ENCODE measurements around the gene SHCBP1. TPM values are rescaled to one million over a fixed set of nuclear protein-coding genes. Genes with fewer than 3 reads are reported as not detected.
"Not testable (repeated sequence)": the region's sequence is repeated elsewhere in the genome, so short reads cannot be mapped to it uniquely, and the experiment has no call there.

The SHCBP1 gene, protein sequence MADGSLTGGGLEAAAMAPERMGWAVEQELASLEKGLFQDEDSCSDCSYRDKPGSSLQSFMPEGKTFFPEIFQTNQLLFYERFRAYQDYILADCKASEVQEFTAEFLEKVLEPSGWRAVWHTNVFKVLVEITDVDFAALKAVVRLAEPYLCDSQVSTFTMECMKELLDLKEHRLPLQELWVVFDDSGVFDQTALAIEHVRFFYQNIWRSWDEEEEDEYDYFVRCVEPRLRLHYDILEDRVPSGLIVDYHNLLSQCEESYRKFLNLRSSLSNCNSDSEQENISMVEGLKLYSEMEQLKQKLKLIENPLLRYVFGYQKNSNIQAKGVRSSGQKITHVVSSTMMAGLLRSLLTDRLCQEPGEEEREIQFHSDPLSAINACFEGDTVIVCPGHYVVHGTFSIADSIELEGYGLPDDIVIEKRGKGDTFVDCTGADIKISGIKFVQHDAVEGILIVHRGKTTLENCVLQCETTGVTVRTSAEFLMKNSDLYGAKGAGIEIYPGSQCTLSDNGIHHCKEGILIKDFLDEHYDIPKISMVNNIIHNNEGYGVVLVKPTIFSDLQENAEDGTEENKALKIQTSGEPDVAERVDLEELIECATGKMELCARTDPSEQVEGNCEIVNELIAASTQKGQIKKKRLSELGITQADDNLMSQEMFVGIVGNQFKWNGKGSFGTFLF
- total RNA-seq = 7.7 TPM

DNA sequence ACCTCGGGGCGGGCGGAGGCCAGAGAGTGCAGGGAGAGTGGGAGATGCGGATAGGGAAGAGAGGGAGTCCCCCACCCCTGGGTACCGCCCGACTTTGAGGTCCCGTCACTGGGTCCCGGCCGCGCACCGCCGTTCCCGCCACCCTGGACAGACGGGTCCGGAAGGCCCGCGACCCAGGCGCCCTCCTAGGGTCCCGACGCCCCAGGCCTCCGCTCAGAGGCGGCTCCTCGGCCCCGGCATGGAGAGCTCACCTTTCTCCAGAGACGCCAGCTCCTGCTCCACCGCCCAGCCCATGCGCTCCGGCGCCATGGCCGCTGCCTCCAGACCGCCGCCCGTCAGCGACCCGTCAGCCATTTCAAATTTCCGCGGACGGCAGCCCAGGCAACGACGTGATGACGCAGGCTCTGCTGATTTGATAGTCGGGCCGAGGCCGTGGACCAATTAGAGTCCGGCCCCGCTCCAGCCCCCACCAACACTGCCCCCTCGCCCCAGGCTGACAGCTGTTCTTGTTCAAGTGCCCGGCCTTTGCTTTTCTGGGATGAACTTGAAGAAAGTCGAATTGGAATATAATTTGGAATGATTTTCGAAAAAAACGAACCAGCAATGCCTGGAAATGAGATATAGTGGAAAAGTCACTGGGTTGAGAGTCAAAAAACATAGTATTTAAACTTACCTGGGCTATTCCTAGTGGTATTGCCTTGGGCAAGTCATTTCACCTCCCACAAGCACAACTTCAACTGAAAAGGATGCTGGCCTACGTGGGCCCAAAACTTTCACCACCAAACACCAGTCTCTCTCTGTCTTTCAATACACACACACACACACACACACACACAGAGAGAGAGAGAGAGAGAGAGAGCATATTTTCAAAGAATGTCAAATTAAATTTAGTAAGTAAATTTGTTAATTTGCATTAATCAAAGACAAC is at the start of gene SHCBP1:
TSS of gene SHCBP1 (minus strand) at position 374 of the 928 bp plus-strand sequence. CDS start at position 354, 20 bp downstream.
- peak; percentile 86 for ATAC-seq

DNA sequence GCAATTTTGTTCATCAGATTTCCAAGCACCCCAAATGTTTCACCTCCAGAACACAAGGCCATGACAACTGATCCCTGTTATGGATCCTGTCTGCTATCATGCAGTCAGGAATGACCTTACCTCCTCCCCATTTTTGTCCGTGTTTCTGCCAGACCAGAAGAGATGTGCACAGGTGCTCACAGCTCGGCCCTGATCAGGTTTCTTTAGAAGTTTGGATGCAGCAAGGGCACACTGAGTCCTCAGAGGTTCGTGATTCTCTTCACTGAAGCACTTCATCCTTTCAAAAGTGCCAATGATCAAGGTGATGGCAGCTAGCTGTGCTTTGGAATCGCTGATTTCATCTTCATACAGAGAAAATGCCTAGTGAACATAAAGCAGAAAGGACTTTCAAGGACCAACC is 40.9 kb upstream of the SHCBP1 start:
- ATAC-seq = no peak

DNA sequence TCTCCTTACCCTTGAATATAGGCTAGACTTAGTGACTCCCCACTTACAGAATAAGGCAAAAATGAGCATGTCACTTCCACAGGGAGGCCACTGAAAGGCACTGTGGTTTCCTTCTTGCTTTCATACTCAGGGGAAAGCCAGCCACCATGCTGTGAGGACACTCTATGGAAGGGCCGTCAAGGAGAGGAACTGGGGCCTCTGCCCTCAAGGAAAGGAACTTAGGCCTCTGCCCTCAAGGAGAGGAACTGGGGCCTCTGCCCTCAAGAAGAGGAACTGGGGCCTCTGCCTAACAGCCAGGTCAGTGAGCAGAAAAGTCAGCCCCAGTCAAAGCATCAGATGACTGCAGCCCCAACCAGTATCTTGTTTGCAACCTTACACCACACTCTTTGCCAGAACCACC is 37.7 kb upstream of the SHCBP1 start:
- ATAC-seq = peak; percentile 43

DNA sequence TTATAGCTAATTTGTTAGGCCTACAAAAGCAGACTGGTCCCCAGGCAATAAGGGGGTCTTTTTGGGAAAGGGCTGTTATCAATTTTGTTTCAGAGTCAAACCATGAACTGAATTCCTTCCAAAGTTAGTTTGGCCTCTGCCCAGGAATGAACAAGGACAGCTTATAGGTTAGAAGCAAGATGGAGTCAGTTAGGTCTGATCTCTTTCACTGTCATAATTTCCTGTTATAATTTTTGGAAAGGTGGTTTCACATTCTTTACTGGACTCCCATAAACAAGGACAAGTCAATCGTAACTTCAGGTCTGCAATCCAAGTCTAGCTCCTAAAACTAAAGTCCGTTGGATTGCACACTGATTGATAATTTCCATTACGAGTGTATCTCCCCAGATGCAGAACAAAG is 30.1 kb upstream of the SHCBP1 start:
- no peak for ATAC-seq

GRCh38 chr16:46650254-46650623 is 29.1 kb upstream of the SHCBP1 start:
- no peak for ATAC-seq

DNA sequence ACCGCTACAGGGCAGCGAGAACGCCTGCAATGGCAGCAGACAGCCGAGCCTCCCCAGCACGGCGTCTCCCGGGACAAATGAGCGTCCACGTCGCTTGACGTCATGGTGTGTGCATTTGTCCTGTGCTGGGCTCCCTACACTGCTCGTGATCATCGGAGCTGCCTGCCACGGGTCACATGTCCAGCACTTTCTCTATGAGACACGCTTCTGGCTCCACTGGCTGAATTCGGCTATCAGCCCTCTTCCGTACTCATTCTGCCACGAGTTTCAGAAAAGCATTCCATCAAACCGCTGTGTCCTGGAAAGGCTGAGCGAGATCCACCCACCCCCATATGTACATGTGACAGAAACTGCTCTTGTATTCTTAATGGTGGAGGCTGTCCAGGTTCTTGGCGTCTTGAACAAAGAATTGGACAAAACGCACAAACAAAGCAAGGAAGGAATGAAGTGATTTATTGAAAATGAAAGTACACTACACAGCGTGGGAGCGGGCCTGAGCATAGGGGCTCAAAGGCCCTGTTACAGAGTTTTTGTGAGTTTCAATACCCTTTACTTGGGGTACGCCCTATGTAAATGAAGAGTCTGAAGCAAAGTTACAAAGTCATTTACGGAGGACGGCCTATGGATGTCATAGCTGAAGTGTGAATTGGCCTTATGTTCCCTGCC is 28.5 kb upstream of the SHCBP1 start:
- ATAC-seq = peak; percentile 18

- ATAC-seq = no peak
These were observed 27.5 kb upstream of the SHCBP1 start for GRCh38 chr16:46648656-46649055.

DNA sequence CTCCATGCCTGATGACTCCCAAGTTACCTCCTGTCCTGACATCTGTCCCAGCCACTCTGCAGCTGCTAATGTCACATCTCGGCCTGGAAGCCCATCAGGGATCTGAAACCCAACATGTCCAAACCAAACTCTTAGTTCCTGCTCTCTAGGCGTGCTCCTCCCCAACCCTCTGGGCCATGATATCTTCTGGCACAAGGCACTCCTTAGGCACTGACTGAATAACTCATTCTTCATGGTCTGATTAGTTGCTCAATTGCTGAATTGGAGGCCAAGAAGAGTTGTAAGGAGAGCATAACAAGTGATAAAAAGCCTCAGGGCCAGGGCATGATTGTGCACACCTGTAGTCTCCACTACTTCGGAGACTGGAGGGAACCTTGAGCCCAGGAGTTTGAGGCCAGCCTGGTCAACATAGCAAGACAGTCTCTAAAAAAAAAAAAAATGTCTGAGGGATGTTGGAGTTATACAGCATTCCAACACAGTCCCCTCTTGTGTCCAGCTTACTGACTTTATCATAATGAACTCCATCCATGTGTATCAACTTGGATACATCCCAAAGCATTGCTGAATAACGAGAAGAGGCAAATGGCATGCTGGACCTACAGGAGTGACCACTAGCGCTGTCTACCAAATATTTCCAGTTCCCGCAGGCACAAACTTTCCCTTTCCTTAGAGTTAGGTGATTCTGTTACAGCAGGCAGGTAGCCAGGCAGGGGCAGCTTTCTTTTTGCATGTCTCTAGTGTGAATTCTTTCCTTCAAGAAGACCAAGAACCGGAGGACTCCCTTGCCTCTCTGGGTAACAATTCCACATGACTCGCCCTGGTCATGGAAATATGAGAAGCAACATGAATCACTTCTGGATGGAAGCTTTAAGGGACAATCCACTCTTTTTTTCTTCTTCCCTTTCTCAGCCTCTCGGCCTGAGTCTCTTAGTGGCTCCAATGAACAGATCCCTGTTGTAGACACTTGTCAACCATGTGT is 18.1 kb upstream of the SHCBP1 start:
- ATAC-seq = peak; percentile 80

- ATAC-seq = no peak
These were observed 11.9 kb upstream of the SHCBP1 start for GRCh38 chr16:46632778-46633733.

DNA sequence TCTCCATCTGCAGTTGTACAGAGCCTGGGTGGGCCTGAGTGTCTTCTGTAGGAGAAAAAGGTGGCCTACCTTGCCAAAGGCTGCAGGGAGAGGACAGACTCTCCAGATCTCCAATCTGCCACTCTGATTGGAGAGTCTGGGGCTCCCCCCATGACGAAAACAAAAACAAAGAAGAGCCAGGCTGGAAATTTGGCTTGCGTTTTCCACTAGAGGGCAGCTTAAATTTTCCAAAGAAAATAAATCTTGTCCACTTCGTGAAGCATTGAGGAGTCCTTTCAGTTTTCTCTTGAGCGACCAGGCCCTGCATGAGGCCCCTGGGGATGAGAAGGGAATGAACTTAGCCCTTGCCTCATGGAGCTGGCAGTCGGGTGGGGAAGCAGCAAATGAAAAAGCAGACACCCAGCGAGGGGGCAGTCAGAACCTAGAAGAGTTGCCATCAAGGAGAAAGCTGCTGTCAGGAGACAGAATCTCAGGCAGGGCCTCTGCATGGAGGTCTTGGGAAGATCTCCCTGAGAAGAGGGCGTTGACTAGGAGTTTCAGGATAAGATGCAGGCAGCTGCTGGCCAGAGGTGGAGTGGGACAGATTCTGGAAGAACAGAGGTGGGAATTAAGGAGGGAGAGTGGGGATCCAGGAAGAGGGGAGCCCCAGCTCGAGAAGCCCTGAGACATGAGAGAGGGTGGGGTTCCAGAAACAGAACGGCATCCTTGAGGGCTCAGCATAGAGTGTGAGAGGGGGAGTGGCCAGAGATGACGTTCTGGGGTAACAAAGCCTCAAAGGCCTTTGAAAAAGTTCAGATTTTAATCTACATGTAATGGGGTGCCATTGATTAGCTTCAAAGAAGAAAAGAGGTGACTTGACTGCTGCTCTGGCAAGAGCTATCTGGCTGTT is 8.4 kb upstream of the SHCBP1 start:
- no peak for ATAC-seq

DNA sequence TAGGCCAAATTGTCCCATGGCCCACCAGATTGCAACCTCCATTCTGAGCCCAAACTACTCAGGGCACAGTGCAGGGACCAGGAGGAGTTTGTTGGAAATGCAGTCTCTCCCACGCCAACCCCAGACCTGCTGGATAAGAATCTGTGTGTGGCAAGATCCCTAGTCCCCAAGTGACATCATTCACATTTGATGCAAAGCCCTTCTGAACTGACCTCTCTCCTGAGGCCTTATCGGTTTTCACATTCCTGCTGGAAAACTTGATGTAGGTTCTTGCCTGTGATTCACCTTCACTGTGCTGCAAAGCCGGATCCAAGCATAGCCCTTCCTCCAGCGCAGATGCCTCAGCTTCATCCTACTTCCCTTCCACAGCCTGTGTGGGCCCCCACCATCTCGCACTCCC is 6.6 kb upstream of the SHCBP1 start:
- ATAC-seq = no peak

GRCh38 chr16:46626681-46627080 is 5.5 kb upstream of the SHCBP1 start:
- not testable (repeated sequence) for ATAC-seq

DNA sequence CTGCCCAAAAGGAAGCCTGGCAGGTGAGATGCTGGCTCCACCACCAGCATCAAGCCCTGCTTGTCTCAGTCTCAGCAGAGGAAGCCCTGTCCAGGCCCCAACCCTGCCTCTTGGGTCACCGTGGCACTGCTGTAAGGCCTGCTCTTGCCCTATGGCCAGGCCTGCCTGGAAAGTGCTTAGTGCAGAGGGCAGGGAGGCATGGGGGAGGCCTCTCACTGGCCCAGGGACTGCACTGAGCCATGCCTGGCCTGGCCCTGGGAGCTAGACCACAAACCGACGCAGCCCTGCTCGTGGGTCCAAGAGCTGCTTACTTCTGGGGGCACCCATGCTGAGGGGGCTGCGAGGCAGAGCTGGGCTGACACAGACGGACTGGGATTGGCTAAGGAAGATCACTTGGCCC is 3.7 kb upstream of the SHCBP1 start:
- ATAC-seq = not testable (repeated sequence)

DNA sequence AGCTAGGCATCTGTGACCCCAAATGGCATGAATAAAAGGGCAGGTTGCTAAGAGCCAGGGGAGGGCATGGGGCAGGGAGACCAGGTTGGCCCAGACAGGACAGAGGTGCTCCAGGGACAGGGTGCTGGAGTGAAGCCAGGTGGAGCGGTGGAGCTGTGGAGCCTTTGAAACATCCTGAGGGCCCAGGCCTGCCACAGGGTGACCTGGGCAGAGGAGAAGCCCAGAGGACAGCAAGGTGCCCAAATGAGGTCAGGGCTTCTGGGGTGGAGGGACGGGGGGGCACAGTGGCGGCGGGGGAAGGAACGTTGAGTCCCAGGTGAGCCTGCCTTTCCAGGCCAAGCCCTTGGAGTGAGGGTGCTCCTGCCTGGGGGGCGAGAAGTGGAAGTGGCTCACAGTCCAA is 2.5 kb upstream of the SHCBP1 start:
- peak; percentile 13 for ATAC-seq

DNA sequence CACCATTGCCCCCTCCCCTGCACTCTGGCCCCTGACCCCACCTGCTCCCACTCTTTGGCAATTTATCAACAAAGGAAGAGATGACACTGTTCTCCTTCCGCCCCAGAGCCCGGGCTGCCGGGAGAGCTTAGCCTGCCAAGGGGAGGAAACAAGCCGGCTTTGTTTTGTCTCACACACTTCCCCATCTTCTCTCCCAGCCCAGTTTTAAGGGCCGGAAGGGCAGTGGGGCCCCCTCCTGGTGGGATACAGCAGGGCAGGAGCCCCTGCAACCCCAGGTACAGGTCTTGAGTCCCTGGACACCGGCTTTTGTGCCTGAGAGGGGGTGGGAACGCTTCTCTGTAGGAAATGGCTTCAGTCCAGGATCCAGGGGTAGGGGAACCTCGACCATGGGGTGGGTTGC is 2.1 kb upstream of the SHCBP1 start:
- peak; percentile 59 for ATAC-seq

GRCh38 chr16:46621934-46622676 is 926 bp upstream of the SHCBP1 start:
- no peak for ATAC-seq

GRCh38 chr16:46620266-46621005 is 743 bp downstream of the SHCBP1 start:
- peak; percentile 4 for ATAC-seq

All from esophagus mucosa (tissue), 1 donor.